ENCODE results near the gene RNPEPL1. TPM values are rescaled to one million over a fixed set of nuclear protein-coding genes. Genes with fewer than 3 reads are reported as not detected.
A peak's percentile ranks its signal among the peaks of the same experiment; 100 is the strongest.
"Not testable (repeated sequence)": the region's sequence is repeated elsewhere in the genome, so short reads cannot be mapped to it uniquely, and the experiment has no call there.

RNPEPL1 gene
- total and polyA plus RNA-seq, 5 donors: 40.4 to 108 (median 58.1) TPM

- no peak for ATAC-seq
- H3K9me3 ChIP-seq (ENCODE audit: control insufficient read depth, low read length): no peaks in the 10 kb centered on the region
- peak in 1 of 3 donors; percentile 18 for DNase-seq
- no peak overlapping the region for H3K4me3 ChIP-seq (ENCODE audit: low read length)
- peaks cover 4% of the 10 kb centered on the region for H3K4me1 ChIP-seq (ENCODE audit: control insufficient read depth, insufficient read depth, low read length)
- intact Hi-C loops (cut with DNase I): no loop called here
- 82% methylated on average over 18 of the region's 18 CpGs for WGBS
- no peak overlapping the region for H3K27ac ChIP-seq (ENCODE audit: low read length)
- no peaks in the 10 kb centered on the region for H3K27me3 ChIP-seq (ENCODE audit: control insufficient read depth, insufficient read depth)
Measured at GRCh38 chr2:240558236-240558761, 10.0 kb upstream of the RNPEPL1 start.

GRCh38 chr2:240559286-240559685, 9.0 kb upstream of the RNPEPL1 start:
- WGBS: 86% methylated on average over 3 of the region's 3 CpGs
- ATAC-seq: no peak
- Histone ChIP-seq H3K9me3 (ENCODE audit: control insufficient read depth, low read length) (no peaks in the 10 kb centered on the region), H3K4me1 (ENCODE audit: control insufficient read depth, insufficient read depth, low read length) (peaks cover 4% of the 10 kb centered on the region), H3K4me3 (ENCODE audit: low read length) (no peak overlapping the region), H3K27ac (ENCODE audit: low read length) (no peak overlapping the region), H3K27me3 (ENCODE audit: control insufficient read depth, insufficient read depth) (no peaks in the 10 kb centered on the region)
- intact Hi-C loops (cut with DNase I): no loop called here
- DNase-seq: no peak

- Histone ChIP-seq H3K4me3 (ENCODE audit: low read length) (peak within 1 kb of the TSS; percentile 76), H3K9me3 (ENCODE audit: control insufficient read depth, low read length) (no peaks in the 10 kb centered on the region), H3K4me1 (ENCODE audit: control insufficient read depth, insufficient read depth, low read length) (peaks cover 4% of the 10 kb centered on the region), H3K27me3 (ENCODE audit: control insufficient read depth, insufficient read depth) (no peaks in the 10 kb centered on the region), H3K27ac (ENCODE audit: low read length) (peak within 1 kb of the TSS; percentile 97)
- DNase-seq: peak; percentile 95 to 98 (median 98)
- under 1% methylated on average over 39 of the region's 39 CpGs for WGBS
- peak; percentile 87 to 88 for ATAC-seq
- intact Hi-C loops (cut with DNase I): no loop called here
Measured at GRCh38 chr2:240560084-240560479, 8.2 kb upstream of the RNPEPL1 start, which contains the start of gene DUSP28. TSS of gene DUSP28 (plus strand) at chr2:240560357. CDS start at chr2:240560685, 328 bp downstream.

GRCh38 chr2:240560480-240561324, 7.6 kb upstream of the RNPEPL1 start:
- DNase-seq (peak; percentile 100), ATAC-seq (peak; percentile 89 to 93)
- WGBS: under 1% methylated on average over 101 of the region's 101 CpGs
- H3K9me3 ChIP-seq (ENCODE audit: control insufficient read depth, low read length): no peaks in the 10 kb centered on the region
- peak overlapping the region; percentile 97 for H3K27ac ChIP-seq (ENCODE audit: low read length)
- intact Hi-C loops (cut with DNase I): no loop called here
- peak overlapping the region; percentile 76 for H3K4me3 ChIP-seq (ENCODE audit: low read length)
- H3K4me1 ChIP-seq (ENCODE audit: control insufficient read depth, insufficient read depth, low read length): peaks cover 6% of the 10 kb centered on the region
- no peaks in the 10 kb centered on the region for H3K27me3 ChIP-seq (ENCODE audit: control insufficient read depth, insufficient read depth)

GRCh38 chr2:240561325-240561971, 6.8 kb upstream of the RNPEPL1 start:
- no peaks in the 10 kb centered on the region for H3K27me3 ChIP-seq (ENCODE audit: control insufficient read depth, insufficient read depth)
- DNase-seq (peak in 1 of 3 donors; percentile 40), ATAC-seq (no peak)
- intact Hi-C loops (cut with DNase I): no loop called here
- no peaks in the 10 kb centered on the region for H3K9me3 ChIP-seq (ENCODE audit: control insufficient read depth, low read length)
- peak overlapping the region; percentile 97 for H3K27ac ChIP-seq (ENCODE audit: low read length)
- H3K4me3 ChIP-seq (ENCODE audit: low read length): peak overlapping the region; percentile 68
- 19% methylated on average over 14 of the region's 14 CpGs for WGBS
- peaks cover 6% of the 10 kb centered on the region for H3K4me1 ChIP-seq (ENCODE audit: control insufficient read depth, insufficient read depth, low read length)

- H3K4me3 ChIP-seq (ENCODE audit: low read length); H3K27ac ChIP-seq (ENCODE audit: low read length); H3K27me3 ChIP-seq (ENCODE audit: control insufficient read depth, insufficient read depth); ATAC-seq; H3K9me3 ChIP-seq (ENCODE audit: control insufficient read depth, low read length); intact Hi-C loops (cut with DNase I): not testable (repeated sequence)
- WGBS: 97% methylated on average over 17 of the region's 17 CpGs
- H3K4me1 ChIP-seq (ENCODE audit: control insufficient read depth, insufficient read depth, low read length): peaks cover 17% of the 10 kb centered on the region
- DNase-seq: peak in 2 of 3 donors; percentile 28 to 47
Measured at GRCh38 chr2:240563231-240563630, 5.1 kb upstream of the RNPEPL1 start.

- no peaks in the 10 kb centered on the region for H3K27me3 ChIP-seq (ENCODE audit: control insufficient read depth, insufficient read depth)
- no peaks in the 10 kb centered on the region for H3K9me3 ChIP-seq (ENCODE audit: control insufficient read depth, low read length)
- peak in 2 of 3 donors; percentile 36 to 48 for DNase-seq
- intact Hi-C loops (cut with DNase I): no loop called here
- WGBS: 95% methylated on average over 12 of the region's 12 CpGs
- no peak for ATAC-seq
- no peak overlapping the region for H3K27ac ChIP-seq (ENCODE audit: low read length)
- H3K4me3 ChIP-seq (ENCODE audit: low read length): no peak overlapping the region
- H3K4me1 ChIP-seq (ENCODE audit: control insufficient read depth, insufficient read depth, low read length): peaks cover 17% of the 10 kb centered on the region
Measured at GRCh38 chr2:240563951-240564560, 4.2 kb upstream of the RNPEPL1 start.

GRCh38 chr2:240564561-240565332, 3.5 kb upstream of the RNPEPL1 start:
- Histone ChIP-seq H3K4me3 (ENCODE audit: low read length) (no peak overlapping the region), H3K9me3 (ENCODE audit: control insufficient read depth, low read length) (no peaks in the 10 kb centered on the region), H3K27ac (ENCODE audit: low read length) (no peak overlapping the region), H3K4me1 (ENCODE audit: control insufficient read depth, insufficient read depth, low read length) (peaks cover 17% of the 10 kb centered on the region), H3K27me3 (ENCODE audit: control insufficient read depth, insufficient read depth) (no peaks in the 10 kb centered on the region)
- 84% methylated on average over 10 of the region's 10 CpGs for WGBS
- DNase-seq (peak in 1 of 3 donors; percentile 51), ATAC-seq (no peak)
- intact Hi-C loops (cut with DNase I): no loop called here

GRCh38 chr2:240565333-240566202, 2.7 kb upstream of the RNPEPL1 start:
- peak overlapping the region; percentile 79 for H3K27ac ChIP-seq (ENCODE audit: low read length)
- no peaks in the 10 kb centered on the region for H3K9me3 ChIP-seq (ENCODE audit: control insufficient read depth, low read length)
- WGBS: 46% methylated on average over 26 of the region's 26 CpGs
- ATAC-seq (peak; percentile 9 to 62), DNase-seq (peak; percentile 85 to 92 (median 89))
- no peaks in the 10 kb centered on the region for H3K27me3 ChIP-seq (ENCODE audit: control insufficient read depth, insufficient read depth)
- peaks cover 17% of the 10 kb centered on the region for H3K4me1 ChIP-seq (ENCODE audit: control insufficient read depth, insufficient read depth, low read length)
- no peak overlapping the region for H3K4me3 ChIP-seq (ENCODE audit: low read length)
- intact Hi-C loops (cut with DNase I): no loop called here
